DOHH2 (cell line): ENCODE results near the gene EZR.

Source experiments
- EZH2phosphoT487 ChIP-seq: fragments of 200-600 bp; sonication (generic); IDR thresholded peaks from 2 replicates; pipeline ENCODE4 v1.6.1; 2017; ENCODE audit warnings: borderline replicate concordance, mild to moderate bottlenecking, antibody characterized with exemption, low read length, moderate library complexity, mixed read lengths
- TF ChIP-seq, protein P1 (sequence below): fragments of 200-600 bp; sonication (generic); IDR thresholded peaks from one replicate; pipeline ENCODE4 v1.5.1; 2014; ENCODE audit warnings: antibody characterized with exemption, mild to moderate bottlenecking, low read depth, low read length; ENCODE audit not compliant: poor library complexity, severe bottlenecking

DNA sequence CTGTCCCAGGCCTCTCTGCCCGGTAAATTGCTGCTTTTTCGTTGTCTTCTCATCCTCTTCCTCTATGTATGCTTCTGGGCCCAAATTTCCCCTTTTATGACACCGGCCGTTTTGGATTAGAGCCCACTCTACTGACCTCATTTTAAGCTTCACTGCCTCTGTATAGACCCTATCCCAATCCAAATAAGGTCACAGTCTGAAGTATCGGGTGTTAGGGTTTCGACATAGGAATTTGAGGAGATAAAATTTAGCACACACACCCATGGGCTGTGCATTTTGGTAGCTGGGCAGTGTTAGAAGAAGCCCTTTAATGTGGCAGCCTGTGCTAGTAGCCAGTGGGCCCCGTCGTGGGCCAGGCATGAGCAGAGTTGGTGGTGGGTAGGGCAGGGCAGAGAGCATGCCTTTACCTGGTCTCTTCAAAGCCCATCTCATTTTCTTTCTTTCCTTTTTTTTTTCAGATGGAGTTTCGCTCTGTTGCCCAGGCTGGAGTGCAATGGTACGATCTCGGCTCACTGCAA lies 27.9 kb upstream of the EZR start:
- TF ChIP-seq EZH2phosphoT487, result no peak
- TF ChIP-seq, protein P1, sequence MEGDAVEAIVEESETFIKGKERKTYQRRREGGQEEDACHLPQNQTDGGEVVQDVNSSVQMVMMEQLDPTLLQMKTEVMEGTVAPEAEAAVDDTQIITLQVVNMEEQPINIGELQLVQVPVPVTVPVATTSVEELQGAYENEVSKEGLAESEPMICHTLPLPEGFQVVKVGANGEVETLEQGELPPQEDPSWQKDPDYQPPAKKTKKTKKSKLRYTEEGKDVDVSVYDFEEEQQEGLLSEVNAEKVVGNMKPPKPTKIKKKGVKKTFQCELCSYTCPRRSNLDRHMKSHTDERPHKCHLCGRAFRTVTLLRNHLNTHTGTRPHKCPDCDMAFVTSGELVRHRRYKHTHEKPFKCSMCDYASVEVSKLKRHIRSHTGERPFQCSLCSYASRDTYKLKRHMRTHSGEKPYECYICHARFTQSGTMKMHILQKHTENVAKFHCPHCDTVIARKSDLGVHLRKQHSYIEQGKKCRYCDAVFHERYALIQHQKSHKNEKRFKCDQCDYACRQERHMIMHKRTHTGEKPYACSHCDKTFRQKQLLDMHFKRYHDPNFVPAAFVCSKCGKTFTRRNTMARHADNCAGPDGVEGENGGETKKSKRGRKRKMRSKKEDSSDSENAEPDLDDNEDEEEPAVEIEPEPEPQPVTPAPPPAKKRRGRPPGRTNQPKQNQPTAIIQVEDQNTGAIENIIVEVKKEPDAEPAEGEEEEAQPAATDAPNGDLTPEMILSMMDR, result no peak
